NCI-H1694 treated with DMSO at 0.1 percent for 48 hours (cell line): ENCODE data around the gene ANKRD50.

Experiments used
- DNase-seq: peaks from one replicate; lab custom pipeline; 2025; lab: John Stamatoyannopoulos, UW

The ANKRD50 gene

GRCh38 chr4:124708517-124709300, 3.8 kb downstream of the ANKRD50 start:
- no peak for DNase-seq

GRCh38 chr4:124705393-124705792, 7.1 kb downstream of the ANKRD50 start:
- no peak for DNase-seq

DNA sequence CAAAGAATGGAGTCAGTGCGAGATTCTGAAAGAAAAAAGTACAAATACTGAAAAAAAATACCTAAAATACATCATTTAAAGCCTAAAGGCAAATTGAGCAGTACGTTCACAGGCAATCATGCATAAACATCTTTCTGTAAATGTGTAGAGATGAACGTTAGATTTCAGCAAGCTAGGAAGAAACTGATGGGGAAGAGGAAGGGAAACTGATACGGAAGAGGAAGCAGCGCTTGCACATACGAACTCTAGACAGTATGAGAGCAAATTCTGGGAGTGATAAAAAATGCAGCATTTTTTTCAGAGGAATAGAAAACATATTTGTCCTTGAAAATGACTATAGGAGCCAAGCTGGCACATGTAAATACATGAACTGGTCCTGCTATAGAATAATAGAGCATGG, 9.4 kb downstream of the ANKRD50 start:
- DNase-seq = no peak

GRCh38 chr4:124697441-124697840, 15.1 kb downstream of the ANKRD50 start:
- no peak for DNase-seq

- no peak for DNase-seq
These were observed 16.4 kb downstream of the ANKRD50 start for GRCh38 chr4:124696182-124696581.

DNA sequence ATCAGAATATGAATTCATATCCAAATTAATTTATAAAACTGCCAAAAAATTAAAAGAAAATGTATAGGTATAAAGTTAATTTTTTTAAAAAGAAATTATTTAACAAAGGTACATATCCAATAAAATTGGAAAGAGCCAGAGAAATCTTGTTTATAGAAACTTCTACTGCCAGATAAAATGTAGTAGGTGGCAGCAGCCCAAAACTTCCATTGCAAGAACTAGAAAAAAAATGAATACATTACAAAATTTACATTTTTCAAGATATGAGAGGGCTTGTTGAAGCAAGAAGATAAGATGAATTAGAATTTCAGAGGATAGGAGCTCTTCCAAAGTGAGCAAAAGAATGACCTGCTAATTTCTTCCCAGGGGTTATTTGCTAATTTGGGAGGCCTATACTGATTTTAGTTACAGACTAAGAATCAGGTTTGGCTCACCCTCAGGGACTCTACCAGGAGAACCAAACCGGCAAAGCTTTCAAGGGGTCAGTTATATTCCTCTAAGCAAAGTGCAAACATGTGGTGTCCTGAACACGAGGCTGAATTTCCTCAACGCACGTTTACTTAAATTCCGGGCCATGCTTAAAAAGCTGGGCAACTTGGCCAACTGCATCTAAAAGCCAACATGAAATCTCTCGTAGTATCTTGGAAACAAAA, 17.5 kb downstream of the ANKRD50 start:
- DNase-seq = no peak

DNA sequence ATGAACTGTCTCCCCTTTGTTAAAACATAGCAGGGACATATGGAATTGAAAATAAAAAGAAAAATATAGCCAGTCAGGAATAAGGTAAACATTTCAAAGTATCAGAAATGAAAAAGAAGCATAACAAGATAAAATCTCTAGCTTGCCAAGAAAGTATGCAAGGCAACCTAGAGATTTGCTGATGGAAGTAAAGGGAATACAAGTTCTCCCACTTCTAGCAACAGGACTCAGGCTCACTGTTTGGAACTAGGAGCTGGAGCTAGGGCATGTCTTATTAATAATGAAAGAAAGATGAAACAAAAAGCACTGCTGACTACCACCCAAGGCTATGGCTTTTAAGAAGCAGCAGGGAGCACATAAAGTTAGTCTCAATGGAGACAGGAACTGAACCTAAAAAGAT, 18.2 kb downstream of the ANKRD50 start:
- no peak for DNase-seq

DNA sequence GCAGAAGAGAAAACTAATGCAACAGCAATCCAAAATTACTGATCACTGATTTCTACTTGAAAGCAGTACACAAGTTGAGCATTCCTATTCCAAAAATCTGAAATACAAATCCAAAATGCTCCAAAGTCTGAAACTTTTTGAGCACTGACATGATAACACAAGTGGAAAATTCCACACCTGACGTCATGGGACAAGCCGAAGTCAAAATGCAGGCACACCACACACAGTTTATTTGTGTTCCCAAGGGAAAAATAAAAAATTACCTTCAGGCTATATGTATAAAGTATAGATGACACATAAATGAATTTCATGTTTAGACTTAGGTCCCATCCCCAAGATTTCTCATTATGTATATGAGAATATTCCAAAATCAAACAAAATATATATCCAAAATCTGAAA, 20.7 kb downstream of the ANKRD50 start:
- no peak for DNase-seq

DNA sequence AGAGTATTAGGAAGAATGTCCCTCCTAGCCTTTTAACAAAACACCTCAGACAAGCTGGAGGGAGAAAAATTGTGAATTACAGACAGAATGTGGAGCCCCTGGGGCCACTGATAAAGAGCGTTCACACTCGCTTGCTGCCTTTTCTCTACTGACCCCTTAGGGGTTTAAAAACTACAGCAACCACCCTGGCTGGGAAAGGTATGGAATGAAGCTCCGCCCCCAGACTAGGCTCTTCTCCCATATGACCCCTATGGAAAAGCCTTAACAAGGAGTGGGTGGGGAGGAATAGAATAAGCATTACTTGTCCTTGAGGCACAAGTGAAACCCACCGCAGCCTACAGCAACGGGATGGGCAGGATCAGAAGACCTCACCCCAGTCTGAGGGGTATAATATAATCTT, 26.3 kb downstream of the ANKRD50 start:
- no peak for DNase-seq

GRCh38 chr4:124685851-124686250, 26.7 kb downstream of the ANKRD50 start:
- DNase-seq = no peak

DNA sequence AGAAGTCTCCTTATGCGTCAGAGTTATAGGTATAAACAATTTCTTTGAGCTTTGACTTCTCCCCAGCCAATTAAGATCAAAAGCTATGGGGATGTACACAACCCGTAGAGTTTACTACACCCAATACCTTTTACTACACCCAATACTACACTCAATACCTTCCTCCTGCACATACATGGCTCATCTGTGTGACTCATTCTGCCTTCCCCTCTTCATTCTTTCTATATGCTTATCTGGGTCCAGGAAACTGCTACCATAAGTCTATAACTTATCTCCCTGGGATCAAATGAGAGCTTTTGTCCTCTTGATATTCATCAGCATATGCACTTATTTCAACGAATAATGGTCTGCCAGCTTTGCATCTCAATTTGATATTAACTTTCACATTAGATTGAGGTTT, 28.2 kb downstream of the ANKRD50 start:
- DNase-seq = no peak

- DNase-seq = no peak
These were observed 30.1 kb downstream of the ANKRD50 start for GRCh38 chr4:124682384-124682783.

DNA sequence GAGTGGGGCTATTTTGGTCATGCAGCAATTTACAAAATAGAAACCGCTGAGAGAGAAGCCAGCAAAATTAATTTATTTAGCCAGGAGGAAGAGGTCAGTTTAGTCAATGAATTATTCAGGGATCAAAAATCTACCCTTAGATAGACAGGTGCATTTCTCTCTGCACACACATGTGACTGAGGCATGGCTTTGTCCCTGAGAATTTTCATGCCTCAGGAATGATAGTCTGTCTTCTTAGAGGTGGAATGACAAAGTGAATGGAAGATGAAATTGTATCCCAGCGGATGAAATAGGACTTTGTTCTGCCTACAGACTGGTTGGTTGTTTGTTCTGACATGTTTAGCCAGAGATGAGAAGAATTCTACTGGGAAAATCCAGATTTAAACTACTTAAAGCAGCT, 46.0 kb downstream of the ANKRD50 start:
- no peak for DNase-seq

DNA sequence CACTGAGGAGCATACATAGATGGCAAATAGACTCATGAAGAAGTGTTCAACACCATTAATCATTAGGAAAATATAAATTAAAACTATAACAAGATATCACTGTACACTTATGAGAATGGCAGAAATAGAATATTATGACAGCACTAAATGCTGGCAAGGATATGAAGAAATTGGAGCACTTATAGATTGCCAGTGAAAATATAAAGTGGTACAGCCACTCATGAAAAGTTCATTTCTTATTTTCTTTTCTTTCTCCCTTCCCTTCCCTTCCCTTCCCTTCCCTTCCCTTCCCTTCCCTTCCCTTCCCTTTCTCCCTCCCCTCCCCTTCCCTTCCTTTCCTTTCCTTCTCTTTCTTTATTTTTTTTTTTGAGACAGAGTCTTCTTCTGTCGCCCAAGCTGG, 53.7 kb downstream of the ANKRD50 start:
- no peak for DNase-seq

GRCh38 chr4:124650614-124651013, 61.9 kb downstream of the ANKRD50 start:
- DNase-seq = no peak

DNA sequence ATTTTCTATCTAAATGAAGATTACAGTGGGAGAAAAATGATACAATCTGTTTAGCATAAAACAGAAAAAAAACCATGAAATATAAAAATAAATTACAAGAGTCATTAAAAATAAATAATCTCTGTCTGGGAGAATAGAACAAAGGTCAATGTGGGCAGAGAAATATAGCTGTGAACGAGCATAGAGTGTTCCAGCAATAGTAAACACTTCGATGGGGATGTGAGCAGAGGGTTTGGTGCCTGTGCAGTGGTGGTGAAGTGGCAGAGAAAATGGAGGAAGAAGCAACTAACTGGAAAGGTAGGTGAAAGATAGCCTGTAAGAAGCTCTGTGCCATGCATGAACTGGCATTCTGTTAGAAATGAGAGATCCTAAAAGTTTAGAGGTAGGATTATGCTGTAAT, 64.9 kb downstream of the ANKRD50 start:
- DNase-seq = no peak

DNA sequence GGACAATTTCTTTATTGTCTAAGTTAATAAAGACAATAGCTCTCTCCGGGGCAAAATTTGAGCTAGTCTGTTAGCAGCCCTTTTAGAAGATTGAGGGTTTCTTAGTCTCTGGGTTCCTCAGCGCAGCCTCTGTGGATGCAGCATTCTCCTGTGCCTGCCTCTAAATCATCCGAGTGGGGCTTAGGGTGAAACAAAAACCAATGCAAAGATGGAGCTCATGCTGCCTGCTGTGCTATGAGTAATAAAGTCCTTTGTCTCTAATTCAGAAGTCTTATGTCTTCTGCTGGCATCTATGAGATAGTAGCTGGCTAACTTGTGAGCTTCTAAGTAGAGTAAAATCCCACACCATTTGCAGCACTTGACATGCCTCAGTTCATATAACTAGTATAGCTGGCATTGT, 67.9 kb downstream of the ANKRD50 start:
- DNase-seq = no peak

DNA sequence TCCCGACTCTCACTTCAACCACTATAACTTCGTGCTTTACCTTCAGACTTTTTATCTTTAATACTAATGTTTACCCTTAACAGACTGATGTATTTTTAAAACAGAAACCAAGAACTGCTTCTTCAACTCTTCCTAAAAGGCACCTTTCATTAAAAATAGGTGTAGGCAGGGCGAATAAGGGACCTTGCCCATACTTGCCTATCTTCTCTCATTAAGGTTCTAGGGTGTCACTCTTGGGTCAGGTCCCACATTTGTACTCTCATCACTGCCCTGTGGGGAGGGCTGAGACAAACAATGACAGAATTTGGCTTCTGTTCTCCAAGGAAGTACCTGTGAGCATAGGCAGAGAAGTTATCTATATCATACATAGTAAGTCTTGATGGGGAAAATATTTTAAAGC, 69.7 kb downstream of the ANKRD50 start:
- DNase-seq = no peak

- no peak for DNase-seq
These were observed 70.7 kb downstream of the ANKRD50 start for GRCh38 chr4:124641715-124642381.

- DNase-seq = no peak
These were observed 72.4 kb downstream of the ANKRD50 start for GRCh38 chr4:124640022-124640730.

DNA sequence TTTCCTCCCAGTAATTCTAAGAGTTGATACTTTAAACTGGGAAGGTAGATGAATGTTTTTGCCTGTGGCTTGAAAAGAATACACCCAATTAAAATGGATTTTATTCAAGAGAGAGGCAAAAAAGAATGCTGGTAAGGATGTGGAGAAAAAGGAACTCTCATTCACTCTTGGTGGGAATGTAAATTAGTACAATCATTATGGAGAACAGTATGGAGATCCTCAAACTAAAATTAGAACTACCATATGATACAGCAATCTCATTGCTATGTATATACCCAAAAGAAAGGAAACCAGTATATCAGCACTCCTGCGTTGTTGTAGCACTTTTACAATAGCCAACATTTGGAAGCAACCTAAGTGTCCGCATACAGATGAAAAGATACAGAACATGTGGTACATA, 75.2 kb downstream of the ANKRD50 start:
- no peak for DNase-seq

- DNase-seq = no peak
These were observed 75.7 kb downstream of the ANKRD50 start for GRCh38 chr4:124636788-124637187.

- DNase-seq = no peak
These were observed 77.2 kb downstream of the ANKRD50 start for GRCh38 chr4:124635331-124635730.
